ENCODE measurements around the gene GALNT6. TPM values are rescaled to one million over a fixed set of nuclear protein-coding genes. Genes with fewer than 3 reads are reported as not detected.

GALNT6 gene
- total and polyA plus RNA-seq, 7 donors: 0.10 to 2.1 (median 0.40) TPM

- Histone ChIP-seq H3K27ac (no peak overlapping the region), H3K9me3 (no peaks in the 10 kb centered on the region), H3K4me3 (no peak overlapping the region), H3K4me1 (no peaks in the 10 kb centered on the region), H3K36me3 (ENCODE audit: insufficient read depth in 1 of 2, low read depth in 1 of 2) (no peaks in the 10 kb centered on the region), H3K27me3 (ENCODE audit: insufficient read depth in 3 of 3, low read length in 2 of 3) (no peaks in the 10 kb centered on the region)
- TF ChIP-seq CTCF (IDR thresholded peaks at IDR 0.05): no peak
- 63 to 64% (median 64%) methylated on average over 4 of the region's 4 CpGs for WGBS, 3 donors
- DNase-seq (no peak), ATAC-seq (no peak)
- intact Hi-C loops (cut with DNase I): no loop called here
Measured at GRCh38 chr12:51407604-51408003, 16.4 kb upstream of the GALNT6 start.

GRCh38 chr12:51406859-51407258 is 15.7 kb upstream of the GALNT6 start:
- intact Hi-C loops (cut with DNase I): no loop called here
- Histone ChIP-seq H3K9me3 (no peaks in the 10 kb centered on the region), H3K4me3 (no peak overlapping the region), H3K27me3 (ENCODE audit: insufficient read depth in 3 of 3, low read length in 2 of 3) (peaks cover 0 to 2% (median 0%) of the 10 kb centered on the region in 3 donors), H3K27ac (no peak overlapping the region), H3K36me3 (ENCODE audit: insufficient read depth in 1 of 2, low read depth in 1 of 2) (no peaks in the 10 kb centered on the region), H3K4me1 (no peaks in the 10 kb centered on the region)
- no peak for DNase-seq
- whole genome bisulfite sequencing, 3 donors: 81 to 84% (median 84%) methylated on average over 5 of the region's 5 CpGs
- no peak for TF ChIP-seq CTCF (IDR thresholded peaks at IDR 0.05)
- ATAC-seq: no peak

GRCh38 chr12:51406290-51406689 is 15.1 kb upstream of the GALNT6 start:
- H3K4me3 ChIP-seq: no peak overlapping the region
- 59 to 70% (median 69%) methylated on average over 3 of the region's 3 CpGs for WGBS, 3 donors
- intact Hi-C loops (cut with DNase I): no loop called here
- DNase-seq: no peak
- no peaks in the 10 kb centered on the region for H3K36me3 ChIP-seq (ENCODE audit: insufficient read depth in 1 of 2, low read depth in 1 of 2)
- no peak for TF ChIP-seq CTCF (IDR thresholded peaks at IDR 0.05)
- no peaks in the 10 kb centered on the region for H3K4me1 ChIP-seq
- peaks cover 0 to 6% (median 0%) of the 10 kb centered on the region in 3 donors for H3K27me3 ChIP-seq (ENCODE audit: insufficient read depth in 3 of 3, low read length in 2 of 3)
- no peak for ATAC-seq
- H3K9me3 ChIP-seq: no peaks in the 10 kb centered on the region
- no peak overlapping the region for H3K27ac ChIP-seq

GRCh38 chr12:51405801-51406207 is 14.6 kb upstream of the GALNT6 start:
- H3K36me3 ChIP-seq (ENCODE audit: insufficient read depth in 1 of 2, low read depth in 1 of 2): no peaks in the 10 kb centered on the region
- 85 to 88% (median 87%) methylated on average over 3 of the region's 3 CpGs for WGBS, 3 donors
- no peaks in the 10 kb centered on the region for H3K4me1 ChIP-seq
- TF ChIP-seq CTCF (IDR thresholded peaks at IDR 0.05): no peak
- no peak overlapping the region for H3K27ac ChIP-seq
- peaks cover 0 to 8% (median 0%) of the 10 kb centered on the region in 3 donors for H3K27me3 ChIP-seq (ENCODE audit: insufficient read depth in 3 of 3, low read length in 2 of 3)
- ATAC-seq (no peak), DNase-seq (no peak)
- intact Hi-C loops (cut with DNase I): no loop called here
- H3K4me3 ChIP-seq: no peak overlapping the region
- no peaks in the 10 kb centered on the region for H3K9me3 ChIP-seq

GRCh38 chr12:51404627-51405026 is 13.4 kb upstream of the GALNT6 start:
- no peak for TF ChIP-seq CTCF (IDR thresholded peaks at IDR 0.05)
- Histone ChIP-seq H3K4me3 (no peak overlapping the region), H3K4me1 (no peaks in the 10 kb centered on the region), H3K27me3 (ENCODE audit: insufficient read depth in 3 of 3, low read length in 2 of 3) (peaks cover 0 to 8% (median 0%) of the 10 kb centered on the region in 3 donors), H3K9me3 (no peaks in the 10 kb centered on the region), H3K36me3 (ENCODE audit: insufficient read depth in 1 of 2, low read depth in 1 of 2) (no peaks in the 10 kb centered on the region), H3K27ac (no peak overlapping the region)
- ATAC-seq (no peak), DNase-seq (no peak)
- 89 to 94% (median 89%) methylated on average over 3 of the region's 3 CpGs for WGBS, 3 donors
- intact Hi-C loops (cut with DNase I): no loop called here
